ENCODE data around the gene EPO.
A peak's percentile ranks its signal among the peaks of the same experiment; 100 is the strongest.

Gene EPO

DNA sequence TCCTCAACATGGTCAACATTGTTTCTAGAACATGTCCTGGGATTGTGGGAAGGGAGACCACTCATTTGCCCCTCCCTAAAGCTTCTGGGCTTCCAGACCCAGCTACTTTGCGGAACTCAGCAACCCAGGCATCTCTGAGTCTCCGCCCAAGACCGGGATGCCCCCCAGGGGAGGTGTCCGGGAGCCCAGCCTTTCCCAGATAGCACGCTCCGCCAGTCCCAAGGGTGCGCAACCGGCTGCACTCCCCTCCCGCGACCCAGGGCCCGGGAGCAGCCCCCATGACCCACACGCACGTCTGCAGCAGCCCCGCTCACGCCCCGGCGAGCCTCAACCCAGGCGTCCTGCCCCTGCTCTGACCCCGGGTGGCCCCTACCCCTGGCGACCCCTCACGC lies at the start of gene EPO:
Gene EPO, plus strand, starts transcription at position 190 of the 392 bp plus-strand sequence. CDS start 513 bp downstream, outside the sequence.
- DNase-seq, result no peak

DNA sequence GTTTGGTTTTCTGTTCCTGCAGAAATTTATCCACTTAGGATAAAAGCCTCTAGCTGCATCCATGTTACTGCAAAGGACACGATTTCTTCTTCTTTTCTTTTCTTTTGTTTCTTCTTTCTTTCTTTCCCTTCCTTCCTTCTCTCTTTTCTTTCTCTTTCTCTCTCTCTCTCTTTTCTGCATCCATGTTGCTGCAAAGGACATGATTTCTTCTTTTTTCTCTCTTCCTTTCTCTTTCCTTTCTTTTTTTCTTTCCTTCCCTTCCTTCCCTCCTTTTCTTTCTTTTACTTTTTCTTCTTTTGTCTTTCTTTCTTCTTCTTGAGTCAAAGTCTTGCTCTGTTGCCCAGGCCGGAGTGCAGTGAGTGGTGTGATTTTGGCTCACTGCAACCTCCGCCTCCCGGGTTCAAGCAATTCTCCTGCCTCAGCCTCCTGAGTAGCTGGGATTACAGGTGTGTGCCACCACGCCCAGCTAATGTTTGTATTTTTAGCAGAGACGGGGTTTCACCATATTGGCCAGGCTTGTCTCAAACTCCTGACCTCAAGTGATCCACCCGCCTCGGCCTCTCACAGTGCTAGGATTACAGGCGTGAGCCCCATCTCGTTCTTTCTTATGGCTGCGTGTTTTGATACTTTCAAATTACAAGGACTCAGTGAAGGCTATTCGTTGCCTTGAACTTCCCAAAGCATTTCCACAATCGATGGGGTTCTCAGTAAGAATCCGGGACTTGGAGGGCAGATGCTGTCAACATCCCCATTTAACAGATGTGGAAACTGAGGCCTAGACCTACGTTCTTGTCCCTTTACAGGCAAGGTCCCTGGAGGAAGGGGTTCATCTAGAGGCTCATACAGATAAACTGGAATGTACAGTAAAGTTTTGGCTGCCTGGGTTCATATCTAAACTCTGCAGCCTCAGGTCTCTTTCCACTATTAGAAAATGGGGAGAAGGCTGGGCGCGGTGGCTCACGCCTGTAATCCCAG lies 48.6 kb upstream of the EPO start:
- no peak for DNase-seq

DNA sequence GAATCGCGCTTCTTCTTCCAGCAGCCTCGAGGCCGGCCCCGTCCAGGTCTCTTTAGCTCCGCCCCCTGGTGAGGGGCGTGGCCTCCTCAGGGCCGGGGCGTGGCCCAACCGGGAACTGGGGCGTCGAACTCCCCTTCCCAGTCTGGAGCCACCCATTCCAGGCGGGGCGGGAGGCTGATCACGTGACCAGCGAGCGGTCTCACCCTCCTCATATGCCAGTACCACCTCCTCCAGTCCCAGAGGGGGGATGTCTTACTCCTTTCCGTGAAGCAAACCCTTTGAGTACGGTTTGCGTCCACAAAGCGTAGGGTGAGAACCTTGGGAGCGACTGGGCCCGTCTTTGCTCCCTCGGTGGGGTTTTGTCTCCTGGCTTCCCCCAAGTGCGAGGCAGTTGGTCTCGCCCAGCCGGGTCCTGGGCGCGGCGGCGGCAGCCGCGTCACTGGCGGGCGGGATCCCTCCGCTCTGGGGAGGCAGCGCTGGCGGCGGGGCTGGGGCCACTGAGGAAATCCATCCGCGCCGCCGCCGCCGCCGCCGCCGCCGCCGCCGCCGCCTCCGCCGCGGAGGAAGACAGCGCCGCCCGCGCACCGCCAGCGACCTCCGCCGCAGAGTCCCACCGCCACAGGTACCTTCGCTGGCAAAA lies 46.8 kb upstream of the EPO start, which contains the start of gene GNB2:
Gene GNB2, plus strand, starts transcription at position 439 of the 640 bp plus-strand sequence. CDS start 2,526 bp downstream, outside the sequence.
- peak; percentile 73 to 99 (median 97) for DNase-seq

DNA sequence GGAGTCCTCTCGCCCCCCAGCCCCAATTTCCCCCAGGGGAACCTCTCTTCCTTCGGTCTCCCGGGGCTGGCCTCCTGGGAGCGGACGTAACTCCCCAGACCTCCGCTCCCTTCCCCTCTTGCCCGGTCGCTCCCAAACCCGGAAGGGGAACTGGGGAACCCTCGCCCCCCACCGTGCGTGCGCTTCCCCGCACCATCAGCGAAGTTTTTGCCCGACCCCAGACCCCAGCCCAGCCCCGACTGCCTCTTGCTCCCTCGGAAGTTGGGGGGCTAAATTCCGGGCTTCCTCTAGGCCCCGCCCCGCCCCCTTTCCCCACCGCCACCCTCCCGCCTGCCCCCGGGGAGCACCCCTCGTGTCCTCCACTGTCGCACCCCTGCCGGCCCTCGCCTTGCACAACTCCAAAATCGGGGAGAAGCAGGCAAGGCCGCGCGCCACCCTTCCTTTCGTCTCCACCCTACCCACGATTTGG lies 46.3 kb upstream of the EPO start:
- DNase-seq, result peak in 24 of 58 donors; percentile 31 to 73 (median 52)

DNA sequence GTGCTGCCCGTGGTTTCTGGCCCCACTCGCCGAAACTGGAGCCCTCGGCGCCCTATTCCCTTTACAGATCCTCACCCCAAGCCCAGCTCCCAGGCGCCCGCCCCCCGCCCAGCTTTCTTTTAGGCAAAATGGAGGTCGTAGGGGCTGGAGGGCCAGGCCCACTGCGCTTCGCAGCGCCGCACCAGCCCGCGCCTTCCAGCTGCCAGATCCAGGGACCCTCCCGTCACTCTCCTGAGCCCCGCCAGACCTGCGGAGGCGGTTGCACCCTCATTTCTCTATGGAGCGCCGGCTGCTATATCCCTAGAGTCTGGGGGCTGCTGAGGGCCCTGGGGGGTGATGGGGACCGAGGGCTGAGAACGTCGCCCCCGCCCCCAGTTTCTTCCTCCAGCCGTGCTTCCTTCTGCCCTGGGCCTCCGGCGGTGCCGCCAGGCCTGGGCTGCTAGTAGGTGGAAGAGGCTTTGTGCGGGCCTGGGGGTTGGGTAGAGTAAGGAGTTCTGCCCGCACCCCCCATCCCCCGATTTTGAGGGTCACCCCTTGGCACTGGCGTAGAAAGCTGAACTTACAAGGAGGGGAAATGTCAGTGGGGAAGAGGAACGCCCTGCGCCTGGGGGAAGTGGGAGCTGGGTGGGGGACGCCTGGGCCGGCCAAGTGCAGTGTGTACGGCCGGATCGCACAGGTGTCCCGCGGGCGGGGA lies 45.7 kb upstream of the EPO start:
- peak in 9 of 58 donors; percentile 15 to 52 (median 24) for DNase-seq

DNA sequence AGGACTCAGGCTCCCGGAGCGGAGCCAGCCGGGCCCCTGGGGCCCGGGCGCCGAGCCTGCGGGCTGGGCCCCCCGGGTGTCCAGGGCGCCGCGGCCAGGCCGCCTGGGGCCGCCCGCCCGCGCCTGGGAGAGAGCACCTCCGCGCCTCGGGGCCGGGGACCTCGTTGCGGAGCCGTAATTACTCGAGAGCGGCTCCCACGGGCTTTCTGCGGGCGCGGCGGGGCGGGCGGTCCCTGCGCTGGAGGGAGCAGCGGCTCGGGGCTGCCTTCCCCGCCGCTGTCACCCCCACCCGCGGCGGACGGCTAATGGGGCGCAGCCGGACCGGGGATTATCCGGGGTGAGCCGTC lies 45.2 kb upstream of the EPO start:
- peak in 4 of 58 donors; percentile 54 to 62 (median 58) for DNase-seq

DNA sequence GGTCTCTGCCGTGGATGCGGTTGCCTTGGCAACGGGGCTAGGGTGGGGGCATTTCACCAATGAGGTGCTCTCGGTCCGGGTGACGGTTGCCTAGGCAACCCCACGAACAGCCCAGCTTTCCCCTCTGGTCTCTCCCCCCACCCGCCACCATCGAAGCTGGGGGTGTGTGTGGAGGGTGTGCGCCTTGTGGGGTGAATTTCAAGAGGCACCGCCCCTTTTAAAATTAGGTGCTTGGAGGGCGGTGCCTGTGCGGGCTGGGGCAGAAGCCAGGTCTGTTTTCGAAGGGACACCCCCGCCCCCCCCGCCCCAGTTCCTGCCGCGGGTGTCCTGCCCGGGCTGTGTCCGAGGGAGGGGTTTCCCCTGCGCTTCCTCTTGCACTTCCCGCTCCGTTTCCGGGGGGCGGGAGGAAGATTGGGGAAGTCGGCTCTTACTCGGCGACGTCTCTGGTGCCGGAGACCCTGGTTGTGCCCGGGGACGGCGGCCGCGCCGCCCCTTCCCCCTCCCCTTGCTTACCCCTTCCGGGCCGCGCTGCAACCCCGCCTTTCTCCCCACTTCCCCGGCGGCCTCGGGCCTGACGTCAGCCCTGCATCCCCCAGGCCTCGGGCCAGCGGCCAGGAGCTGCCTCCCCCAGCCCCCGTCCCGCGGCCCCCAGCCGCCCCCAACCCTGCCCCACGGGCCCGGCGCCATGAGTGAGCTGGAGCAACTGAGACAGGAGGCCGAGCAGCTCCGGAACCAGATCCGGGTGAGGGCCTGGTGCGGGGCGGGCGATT lies 44.5 kb upstream of the EPO start:
- DNase-seq, result peak in 56 of 58 donors; percentile 43 to 93 (median 81)

DNA sequence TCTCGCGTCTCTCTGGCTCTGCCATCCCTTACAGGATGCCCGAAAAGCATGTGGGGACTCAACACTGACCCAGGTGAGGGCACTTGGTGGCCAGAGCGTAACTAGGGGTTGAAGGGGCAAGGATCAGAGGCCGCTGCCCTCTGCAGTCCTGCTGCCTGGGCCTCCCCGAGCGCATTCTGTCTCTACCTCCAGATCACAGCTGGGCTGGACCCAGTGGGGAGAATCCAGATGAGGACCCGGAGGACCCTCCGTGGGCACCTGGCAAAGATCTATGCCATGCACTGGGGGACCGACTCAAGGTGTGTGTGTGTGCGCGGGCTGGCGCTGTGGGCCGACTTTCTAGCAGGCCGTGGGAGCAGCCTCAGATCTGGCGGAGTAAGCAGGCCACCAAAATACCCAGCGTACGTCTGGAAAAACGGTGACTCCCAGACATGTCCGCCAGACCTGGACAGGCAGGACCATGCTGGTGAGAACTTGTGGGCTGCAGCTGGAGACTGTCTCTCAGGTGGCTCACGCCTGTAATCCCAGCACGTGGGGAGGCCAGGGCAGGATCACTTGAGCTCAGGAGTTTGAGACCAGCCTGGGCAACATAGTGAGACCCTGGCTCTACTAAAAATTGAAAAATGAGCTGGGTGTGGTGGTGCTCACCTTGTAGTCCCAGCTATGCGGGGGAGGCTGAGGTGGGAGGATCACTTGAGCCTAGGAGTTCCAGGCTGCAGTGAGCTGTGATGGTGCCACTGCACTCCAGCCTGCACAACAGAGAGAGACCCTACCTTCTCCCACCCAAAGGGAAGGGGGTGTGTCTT lies 43.6 kb upstream of the EPO start:
- no peak for DNase-seq

DNA sequence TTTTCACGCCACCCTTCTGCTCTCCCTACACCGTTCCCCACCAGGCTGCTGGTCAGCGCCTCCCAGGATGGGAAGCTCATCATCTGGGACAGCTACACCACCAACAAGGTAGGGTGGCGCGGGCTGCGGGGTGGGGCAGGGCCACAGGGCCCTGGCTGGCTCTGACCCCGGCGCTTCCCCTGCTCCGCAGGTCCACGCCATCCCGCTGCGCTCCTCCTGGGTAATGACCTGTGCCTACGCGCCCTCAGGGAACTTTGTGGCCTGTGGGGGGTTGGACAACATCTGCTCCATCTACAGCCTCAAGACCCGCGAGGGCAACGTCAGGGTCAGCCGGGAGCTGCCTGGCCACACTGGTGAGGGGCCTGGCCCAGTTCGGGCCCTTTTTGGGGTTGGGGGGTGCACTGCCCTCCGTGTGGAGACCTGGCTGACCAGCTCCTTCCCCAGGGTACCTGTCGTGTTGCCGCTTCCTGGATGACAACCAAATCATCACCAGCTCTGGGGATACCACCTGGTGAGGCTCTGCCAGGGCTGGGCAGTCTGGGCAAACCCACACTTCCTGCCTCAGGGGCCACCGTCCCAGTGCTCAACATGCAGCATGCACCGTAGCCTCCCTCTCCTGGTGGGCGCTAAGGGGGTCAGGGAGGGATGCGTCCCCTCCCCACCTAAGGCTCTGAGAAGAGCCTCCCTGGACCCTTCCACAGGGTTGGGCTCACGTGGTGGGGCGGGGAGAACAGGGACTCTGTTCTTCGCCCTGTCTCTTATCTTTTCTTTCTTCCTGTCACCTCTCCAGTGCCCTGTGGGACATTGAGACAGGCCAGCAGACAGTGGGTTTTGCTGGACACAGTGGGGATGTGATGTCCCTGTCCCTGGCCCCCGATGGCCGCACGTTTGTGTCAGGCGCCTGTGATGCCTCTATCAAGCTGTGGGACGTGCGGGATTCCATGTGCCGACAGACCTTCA lies 42.7 kb upstream of the EPO start:
- no peak for DNase-seq

DNA sequence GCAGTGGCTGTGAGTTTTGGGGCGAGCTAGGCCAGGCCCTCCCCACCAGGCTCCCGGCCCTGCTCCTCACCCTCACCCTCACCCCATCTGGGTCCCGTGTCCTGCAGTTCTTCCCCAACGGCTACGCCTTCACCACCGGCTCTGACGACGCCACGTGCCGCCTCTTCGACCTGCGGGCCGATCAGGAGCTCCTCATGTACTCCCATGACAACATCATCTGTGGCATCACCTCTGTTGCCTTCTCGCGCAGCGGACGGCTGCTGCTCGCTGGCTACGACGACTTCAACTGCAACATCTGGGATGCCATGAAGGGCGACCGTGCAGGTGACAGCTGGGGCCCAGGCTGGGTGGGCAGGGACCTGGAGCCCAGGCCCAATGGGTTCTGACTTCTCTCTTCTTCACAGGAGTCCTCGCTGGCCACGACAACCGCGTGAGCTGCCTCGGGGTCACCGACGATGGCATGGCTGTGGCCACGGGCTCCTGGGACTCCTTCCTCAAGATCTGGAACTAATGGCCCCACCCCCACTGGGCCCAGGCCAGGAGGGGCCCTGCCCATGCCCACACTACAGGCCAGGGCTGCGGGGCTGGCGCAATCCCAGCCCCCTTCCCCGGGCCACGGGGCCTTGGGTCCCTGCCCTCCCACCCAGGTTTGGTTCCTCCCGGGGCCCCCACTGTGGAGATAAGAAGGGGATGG lies 41.8 kb upstream of the EPO start:
- peak in 1 of 58 donors; percentile 13 for DNase-seq

DNA sequence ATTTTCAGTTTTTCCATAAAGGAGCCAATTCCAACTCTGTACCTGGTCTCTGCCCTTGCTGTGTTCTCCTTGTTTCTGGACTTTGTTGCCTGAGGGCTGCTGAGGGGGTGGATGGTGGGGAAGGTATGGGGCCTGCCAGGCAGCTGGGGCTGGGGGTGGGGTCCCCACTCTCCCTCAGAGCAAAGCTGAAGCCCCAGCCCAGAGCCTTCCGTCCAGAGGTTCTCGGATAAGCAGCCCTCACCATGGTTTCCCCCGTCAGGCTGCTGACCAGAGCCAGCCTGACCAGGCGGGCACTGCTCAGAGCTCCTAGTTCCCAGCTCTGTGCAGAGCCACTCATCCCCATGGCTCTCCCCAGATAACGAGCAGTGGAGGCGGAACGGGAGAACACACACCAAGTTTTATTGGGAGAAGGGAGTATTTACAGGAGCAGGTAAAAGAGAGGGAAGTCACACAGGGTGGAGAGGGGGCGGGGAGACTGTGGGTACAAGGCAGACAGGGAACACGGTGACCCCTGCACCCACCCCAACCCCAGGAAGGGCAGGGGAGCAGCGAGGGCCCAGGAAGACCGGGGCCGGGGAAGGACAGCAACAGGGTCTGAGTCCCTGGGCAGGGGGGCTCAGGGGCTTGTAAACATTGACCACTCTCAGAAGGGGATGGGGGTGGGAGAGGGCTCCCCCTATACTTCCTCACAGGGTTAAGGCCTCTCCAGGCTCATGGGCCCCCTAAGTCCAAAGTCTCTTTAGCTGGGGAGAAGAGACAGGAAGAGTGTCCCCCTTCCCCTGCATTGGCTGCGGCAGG lies 40.9 kb upstream of the EPO start:
- no peak for DNase-seq

DNA sequence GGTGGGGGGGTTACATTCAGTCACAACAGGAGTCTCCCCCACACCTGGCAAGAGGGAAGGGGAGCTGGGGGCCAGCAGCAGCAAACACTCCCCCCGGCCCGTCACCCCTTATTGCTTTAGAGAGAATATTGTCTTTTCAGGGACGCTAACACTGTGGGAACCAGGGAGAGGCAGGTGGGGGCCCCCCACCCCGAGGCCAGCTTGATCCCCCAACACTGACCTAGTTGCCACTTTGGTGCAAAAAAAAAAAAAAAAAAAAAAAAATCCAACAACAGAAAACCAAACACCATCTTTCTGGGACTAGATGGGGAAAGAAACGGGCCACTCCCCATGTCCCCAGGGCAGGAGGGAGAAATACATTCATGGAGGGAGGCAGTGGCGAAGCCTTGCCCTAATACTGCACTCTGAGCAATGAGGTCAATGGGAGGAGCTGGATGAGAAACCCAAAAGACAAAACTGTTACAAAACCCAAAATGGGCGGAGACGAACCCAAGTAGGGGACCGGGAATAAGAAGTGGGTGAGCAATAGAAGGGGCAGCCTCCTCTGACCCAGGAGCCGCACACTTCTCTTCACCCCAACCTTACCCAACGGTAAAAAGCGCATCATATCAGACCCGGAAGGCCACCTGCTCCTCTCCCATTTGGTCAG lies 40.2 kb upstream of the EPO start:
- peak in 1 of 58 donors; percentile 6 for DNase-seq

DNA sequence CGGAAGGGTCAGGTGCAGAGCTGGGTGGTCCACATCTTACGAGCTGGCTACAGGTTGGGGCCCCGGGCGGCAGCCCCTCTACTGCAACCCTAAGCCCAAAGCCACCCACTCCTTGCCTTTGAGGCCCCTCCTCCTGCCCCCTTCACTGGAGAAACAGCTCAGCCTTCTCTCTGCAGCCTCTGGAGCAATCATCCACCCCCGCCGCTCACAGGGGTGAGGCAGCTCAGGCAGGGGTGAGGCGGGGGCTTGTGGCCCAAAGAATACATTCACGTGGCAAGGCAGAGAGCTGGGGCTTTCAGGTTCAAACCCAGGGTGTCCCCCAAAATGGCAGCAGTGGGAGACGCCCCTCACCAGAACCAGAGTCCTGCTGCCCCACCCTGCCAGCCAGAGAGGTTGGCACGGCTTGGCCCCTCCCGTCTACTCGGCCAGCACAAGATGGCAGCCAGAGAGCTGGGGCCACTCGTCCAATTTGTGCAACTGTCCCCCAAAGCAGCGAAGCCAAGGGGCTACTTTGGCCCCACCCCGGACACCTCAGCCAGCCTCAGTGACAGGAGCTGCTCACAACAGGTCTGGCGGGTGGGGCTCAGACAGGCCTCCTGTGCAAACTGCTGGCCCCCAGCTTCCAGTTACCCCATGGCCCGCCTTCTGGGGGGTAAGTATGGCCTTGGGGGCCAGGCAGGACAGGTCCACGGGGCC lies 39.5 kb upstream of the EPO start:
- DNase-seq, result peak in 1 of 58 donors; percentile 38

DNA sequence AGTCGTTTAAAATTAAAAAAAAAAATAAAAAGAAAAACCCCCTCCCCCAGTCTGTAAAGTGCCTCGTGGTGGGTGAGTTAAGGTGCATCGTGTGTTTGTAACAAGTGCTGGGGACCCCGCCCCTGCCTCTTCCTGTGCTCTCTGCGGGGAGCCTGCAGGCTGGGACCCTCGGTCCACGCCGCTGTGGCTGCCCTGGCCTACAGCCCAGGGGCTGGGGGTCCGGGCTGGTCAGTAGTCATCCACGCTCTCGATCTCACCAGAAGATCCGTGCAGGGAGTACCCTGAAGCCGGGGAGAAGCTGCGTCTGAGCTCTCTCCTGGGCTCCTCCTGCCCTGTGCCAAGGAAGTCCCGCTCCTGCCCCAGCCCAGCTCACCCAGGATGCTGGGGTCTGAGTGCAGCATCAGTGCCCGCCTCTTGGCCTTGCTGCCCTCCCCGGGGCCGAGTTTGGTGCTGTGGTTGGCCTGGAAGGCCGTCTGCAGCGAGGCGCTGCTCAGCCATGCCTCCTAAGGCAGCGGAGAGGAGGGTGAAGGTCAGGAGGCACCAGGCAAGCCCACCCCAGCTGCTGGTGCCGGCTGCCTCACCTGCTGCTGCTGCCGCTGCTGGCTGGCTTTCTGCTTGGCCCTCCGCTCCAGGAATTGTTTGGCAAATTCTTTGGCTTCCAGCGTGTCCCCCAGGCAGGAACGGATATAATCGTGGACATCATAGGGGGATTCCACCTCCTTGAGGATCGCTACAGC lies 38.6 kb upstream of the EPO start:
- no peak for DNase-seq

DNA sequence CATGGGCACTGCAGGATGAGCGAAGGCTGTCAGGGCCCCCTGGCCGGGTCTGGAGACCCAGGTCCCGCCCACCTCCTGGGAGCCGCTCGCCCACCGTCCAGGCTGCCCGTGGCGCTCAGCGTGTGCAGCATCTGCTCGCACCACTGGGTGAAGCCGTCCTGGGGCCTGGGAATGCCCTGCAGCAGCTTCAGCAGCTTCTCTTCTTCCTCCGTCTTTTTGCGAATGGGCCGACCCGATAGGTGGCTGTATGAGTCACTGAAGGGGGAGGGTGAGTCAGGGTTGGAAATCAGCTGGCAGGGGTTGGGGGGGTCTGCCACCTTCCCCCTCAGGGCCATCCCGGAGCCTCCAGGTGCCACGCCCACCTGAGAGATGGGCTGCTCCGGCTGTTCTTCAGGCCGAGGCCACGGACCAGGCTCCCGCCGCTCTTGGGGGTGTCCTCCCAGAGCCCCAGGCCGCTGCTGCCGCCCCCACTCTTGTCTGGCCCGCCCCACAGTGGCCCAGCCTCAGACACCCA lies 38.0 kb upstream of the EPO start:
- peak in 1 of 58 donors; percentile 14 for DNase-seq

Measured in anterior cingulate cortex (tissue), 58 donors.